ENCODE measurements around the gene SLC1A3.

GRCh38 chr5:36688722-36689121, 82.3 kb downstream of the SLC1A3 start:
- TF ChIP-seq CTCF (IDR thresholded peaks at IDR 0.05) (peak in 1 of 3 experiments; percentile 14), POLR2A (IDR thresholded peaks at IDR 0.05; ENCODE audit: low read depth) (no peak)
